OCI-LY7 (cell line): Measurements from ENCODE around the gene PITPNC1. TPM values are rescaled to one million over a fixed set of nuclear protein-coding genes. Genes with fewer than 3 reads are reported as not detected.

Experiments used
- BruUV-seq: library from RNA; stranded (reverse); fragments of 400-500 nt; replicated peaks from 2 replicates; lab custom pipeline; 2021; lab: Mats Ljungman, UMichigan
- CTCF ChIA-PET: fragments of 300-600 bp; sonication (Branson Sonifier 250); formaldehyde crosslinking; loops from one replicate; lab custom pipeline; 2022; ENCODE audit warnings: antibody characterized with exemption; ENCODE audit not compliant: unreplicated experiment; lab: Charles Lee
- POLR2A ChIA-PET: fragments of 300-600 bp; sonication (Branson Sonifier 250); formaldehyde crosslinking; loops from one replicate; lab custom pipeline; 2022; ENCODE audit warnings: antibody characterized with exemption; lab: Charles Lee
- DNase-seq: peaks from one replicate; pipeline ENCODE4 v3.0.0-alpha.2; 2015; ENCODE audit warnings: low spot score
- H2AFZ ChIP-seq: fragments of 200-600 bp; sonication (generic), shearing (Covaris generic); 2 replicates; pipeline ENCODE4 v1.6.1; 2014; ENCODE audit warnings: mild to moderate bottlenecking, antibody characterized with exemption, low read length, moderate library complexity
- H3K27ac ChIP-seq: fragments of 200-600 bp; sonication (generic); 2 replicates; pipeline ENCODE4 v1.5.1; 2014; ENCODE audit warnings: mixed run types, low read depth, mild to moderate bottlenecking, moderate library complexity, low read length, inconsistent platforms; ENCODE audit not compliant: poor library complexity, severe bottlenecking
- H3K36me3 ChIP-seq: fragments of 200-600 bp; sonication (generic); 2 replicates; pipeline ENCODE4 v1.6.1; 2014; ENCODE audit warnings: mild to moderate bottlenecking, antibody characterized with exemption, low read length, moderate library complexity, mixed read lengths; ENCODE audit not compliant: insufficient read depth
- H3K4me1 ChIP-seq: fragments of 200-600 bp; sonication (generic); 2 replicates; pipeline ENCODE4 v1.5.1; 2014; ENCODE audit warnings: mild to moderate bottlenecking, low read length; ENCODE audit not compliant: insufficient read depth, poor library complexity, severe bottlenecking
- H3K4me2 ChIP-seq: fragments of 200-600 bp; sonication (generic); 2 replicates; pipeline ENCODE4 v1.6.1; 2014; ENCODE audit warnings: mild to moderate bottlenecking, low read length
- H3K4me3 ChIP-seq: fragments of 200-600 bp; sonication (generic); 2 replicates; pipeline ENCODE4 v1.5.1; 2014; ENCODE audit warnings: mild to moderate bottlenecking, low read depth, low read length; ENCODE audit not compliant: poor library complexity, severe bottlenecking
- H3K79me2 ChIP-seq: fragments of 200-600 bp; sonication (generic); 2 replicates; pipeline ENCODE4 v1.6.1; 2016; ENCODE audit warnings: low read depth, mild to moderate bottlenecking, low read length, moderate library complexity, mixed read lengths; ENCODE audit not compliant: insufficient read depth
- H3K9me2 ChIP-seq: fragments of 200-600 bp; sonication (generic); 2 replicates; pipeline ENCODE4 v1.6.1; 2016; ENCODE audit warnings: mild to moderate bottlenecking, low read length, mixed read lengths; ENCODE audit not compliant: insufficient read depth
- H3K9me3 ChIP-seq: fragments of 200-600 bp; sonication (generic); 2 replicates; pipeline ENCODE4 v1.6.1; 2014; ENCODE audit warnings: mild to moderate bottlenecking, mixed run types, low read length, mixed read lengths
- H4K20me1 ChIP-seq: fragments of 200-600 bp; sonication (generic); 2 replicates; pipeline ENCODE4 v1.6.1; 2014; ENCODE audit warnings: mild to moderate bottlenecking, antibody characterized with exemption, low read length, moderate library complexity, mixed read lengths; ENCODE audit not compliant: insufficient read depth
- CTCF ChIP-seq: fragments of 200-600 bp; sonication (generic); conservative IDR thresholded peaks from 2 replicates; pipeline ENCODE4 v1.5.1; 2014; ENCODE audit warnings: mild to moderate bottlenecking, antibody characterized with exemption, low read length, moderate library complexity, mixed read lengths
- EZH2phosphoT487 ChIP-seq: fragments of 200-600 bp; sonication (generic); IDR thresholded peaks from 2 replicates; pipeline ENCODE4 v1.6.1; 2018; ENCODE audit warnings: low read depth, borderline replicate concordance, mild to moderate bottlenecking, mixed run types, antibody characterized with exemption, low read length, moderate library complexity, mixed read lengths
- intact Hi-C: fragments of 100-400 bp; cut with micrococcal nuclease; formaldehyde crosslinking; loops from one replicate; pipeline ENCODE4 v1.10.0; 2022; ENCODE audit not compliant: unreplicated experiment
- total RNA-seq, 2 experiments: library from RNA; depleted of rRNA in 1 of 2; stranded (reverse); fragments of >200 nt in 1 of 2; shearing (Covaris generic) in 1 of 2; gene quantifications; 2 replicates each; pipeline ENCODE4 v1.2.3, GENCODE V29; 2014 to 2022

PITPNC1 gene
- total RNA-seq, 2 experiments from 2014 or later = 14.3 to 21.1 TPM

DNA sequence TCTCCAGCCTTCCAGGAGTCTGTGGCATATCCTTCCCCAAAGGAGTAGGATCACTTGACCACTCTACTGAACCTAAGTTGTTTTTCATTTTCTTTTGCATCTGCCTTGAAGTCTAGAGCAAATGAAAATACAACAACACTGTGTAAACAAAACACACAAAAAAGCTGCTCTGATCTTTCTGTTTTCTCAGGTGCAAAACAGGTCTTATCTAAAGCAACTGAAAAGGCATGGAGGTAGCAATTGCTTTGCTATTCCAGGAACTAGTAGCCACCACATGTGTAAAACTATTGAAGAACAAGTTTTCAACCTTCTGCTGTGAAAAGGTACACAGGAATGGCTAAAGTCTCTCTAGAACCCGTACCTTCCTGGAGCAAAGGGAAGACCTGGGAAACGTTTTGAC is 127.1 kb downstream of the PITPNC1 start:
- H3K27ac ChIP-seq = no peak overlapping the region
- no peaks in the 10 kb centered on the region for H4K20me1 ChIP-seq
- no peaks in the 10 kb centered on the region for H3K9me2 ChIP-seq
- ChIA-PET POLR2A (interaction anchor here (0.9 kb wide), 1 partner anchor 13 kb away, joined by 3 read pairs; no protein-coding TSS in a partner anchor), CTCF (no interaction called here)
- no peaks in the 10 kb centered on the region for H3K9me3 ChIP-seq
- intact Hi-C loops = no loop called here
- no TSS peak for BruUV-seq
- TF ChIP-seq CTCF = no peak
- no peaks in the 10 kb centered on the region for H3K36me3 ChIP-seq
- DNase-seq = no peak
- no peaks in the 10 kb centered on the region for H3K79me2 ChIP-seq
- no peak overlapping the region for H2AFZ ChIP-seq
- no peak overlapping the region for H3K4me2 ChIP-seq
- H3K4me3 ChIP-seq = no peak overlapping the region
- H3K4me1 ChIP-seq = no peaks in the 10 kb centered on the region

DNA sequence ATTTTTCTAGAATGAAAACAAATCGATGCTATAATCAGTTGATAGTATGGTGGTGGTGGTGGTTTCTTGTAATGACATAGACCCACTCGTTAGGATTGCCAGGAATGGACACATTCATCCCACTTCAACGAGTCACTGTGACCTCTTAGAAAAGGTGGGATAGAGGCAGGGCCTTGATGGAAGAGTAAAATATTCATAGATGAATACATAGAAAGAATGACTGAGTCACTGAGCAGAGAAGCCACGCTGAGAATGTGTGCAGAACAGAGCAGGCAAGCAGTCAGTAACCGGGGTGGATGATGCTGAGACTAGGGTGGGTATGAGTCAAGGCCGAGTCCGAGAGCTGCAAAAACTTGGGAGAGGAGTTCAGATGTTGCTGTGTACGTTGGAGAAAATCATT is 129.9 kb downstream of the PITPNC1 start:
- DNase-seq = no peak
- intact Hi-C loops = no loop called here
- POLR2A ChIA-PET = no interaction called here

More for the DNA sequence above, 129.9 kb downstream of the PITPNC1 start:
- CTCF ChIA-PET = no interaction called here
- no TSS peak for BruUV-seq
- H4K20me1 ChIP-seq = no peaks in the 10 kb centered on the region
- no peak overlapping the region for H3K4me2 ChIP-seq
- H3K27ac ChIP-seq = no peak overlapping the region
- no peaks in the 10 kb centered on the region for H3K36me3 ChIP-seq
- H3K4me1 ChIP-seq = no peaks in the 10 kb centered on the region
- TF ChIP-seq CTCF (no peak), EZH2phosphoT487 (no peak)
- H3K9me2 ChIP-seq = no peaks in the 10 kb centered on the region
- no peak overlapping the region for H2AFZ ChIP-seq
- H3K79me2 ChIP-seq = no peaks in the 10 kb centered on the region
- no peaks in the 10 kb centered on the region for H3K9me3 ChIP-seq
- no peak overlapping the region for H3K4me3 ChIP-seq
